Ecto neural progenitor cell (in vitro differentiated cells): ENCODE data around the gene POFUT2.

Source experiments
- DNase-seq: peaks from one replicate; pipeline ENCODE4 v3.0.0-alpha.2; 2018; ENCODE audit warnings: low spot score

Gene POFUT2

GRCh38 chr21:45297869-45298268, 10.2 kb upstream of the POFUT2 start:
- DNase-seq: no peak

- no peak for DNase-seq
Measured at GRCh38 chr21:45297329-45297728, 9.6 kb upstream of the POFUT2 start.

DNA sequence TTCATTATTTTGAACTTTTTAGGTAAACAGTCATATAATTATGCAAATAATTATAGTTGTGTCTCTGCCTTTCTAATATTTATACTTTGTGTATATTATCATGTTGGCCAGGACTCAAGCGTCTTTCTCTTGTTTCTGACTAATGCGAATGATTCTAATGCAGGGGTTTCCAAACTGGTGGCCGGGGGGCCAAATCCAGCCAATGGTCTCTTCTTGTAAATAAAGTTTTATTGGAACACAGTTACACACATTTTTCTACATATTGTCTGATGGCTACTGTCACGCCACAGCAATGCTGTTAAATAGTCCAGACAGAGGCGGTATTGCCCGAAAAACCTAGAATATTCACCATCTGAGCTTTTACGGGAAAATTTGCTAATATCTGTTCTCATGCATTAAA, 8.9 kb upstream of the POFUT2 start:
- no peak for DNase-seq

- peak; percentile 37 for DNase-seq
Measured at GRCh38 chr21:45295576-45296365, 8.1 kb upstream of the POFUT2 start.

GRCh38 chr21:45294509-45295291, 7.0 kb upstream of the POFUT2 start:
- peak; percentile 63 for DNase-seq

GRCh38 chr21:45293726-45294401, 6.2 kb upstream of the POFUT2 start:
- DNase-seq: peak; percentile 51

GRCh38 chr21:45293220-45293725, 5.6 kb upstream of the POFUT2 start:
- peak; percentile 52 for DNase-seq

GRCh38 chr21:45292399-45293219, 4.9 kb upstream of the POFUT2 start:
- peak; percentile 89 for DNase-seq

DNA sequence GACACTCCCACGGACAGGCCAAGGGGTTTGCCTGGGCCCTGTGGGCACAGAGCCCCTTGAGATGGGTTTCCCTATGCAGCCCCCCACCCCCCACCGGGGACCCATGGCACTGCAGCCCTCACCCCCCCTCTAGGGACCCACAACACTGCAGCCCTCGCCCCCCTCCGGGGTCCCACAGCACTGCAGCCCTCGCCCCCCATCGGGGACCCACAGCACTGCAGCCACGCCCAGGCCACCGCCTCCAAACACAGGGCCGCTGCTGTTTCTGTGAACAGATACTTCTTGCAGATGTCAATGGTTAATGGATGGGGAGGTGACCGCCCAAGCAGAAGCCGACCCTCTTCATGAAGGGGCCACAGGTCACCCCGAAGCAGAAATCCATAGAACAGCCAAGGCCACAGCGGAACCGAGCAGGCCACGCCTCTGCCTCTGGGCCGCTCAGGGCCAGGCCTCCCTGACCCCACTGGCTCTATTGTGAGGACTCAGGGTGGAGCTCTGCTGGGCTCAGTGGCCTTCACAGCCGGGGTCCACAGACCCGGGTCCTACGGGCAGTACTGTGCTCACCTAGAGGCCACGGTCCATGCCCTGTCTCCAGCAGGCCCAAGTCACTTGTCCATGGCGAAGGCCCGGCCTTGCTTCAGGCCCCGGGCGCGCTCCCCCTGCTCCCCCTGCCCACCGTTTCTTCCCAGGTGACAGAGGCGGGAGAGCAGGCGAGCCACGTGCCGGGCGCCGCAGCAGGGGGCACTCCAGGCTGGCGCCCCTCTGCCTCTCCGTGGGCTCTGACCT, 4.1 kb upstream of the POFUT2 start:
- DNase-seq: peak; percentile 51

DNA sequence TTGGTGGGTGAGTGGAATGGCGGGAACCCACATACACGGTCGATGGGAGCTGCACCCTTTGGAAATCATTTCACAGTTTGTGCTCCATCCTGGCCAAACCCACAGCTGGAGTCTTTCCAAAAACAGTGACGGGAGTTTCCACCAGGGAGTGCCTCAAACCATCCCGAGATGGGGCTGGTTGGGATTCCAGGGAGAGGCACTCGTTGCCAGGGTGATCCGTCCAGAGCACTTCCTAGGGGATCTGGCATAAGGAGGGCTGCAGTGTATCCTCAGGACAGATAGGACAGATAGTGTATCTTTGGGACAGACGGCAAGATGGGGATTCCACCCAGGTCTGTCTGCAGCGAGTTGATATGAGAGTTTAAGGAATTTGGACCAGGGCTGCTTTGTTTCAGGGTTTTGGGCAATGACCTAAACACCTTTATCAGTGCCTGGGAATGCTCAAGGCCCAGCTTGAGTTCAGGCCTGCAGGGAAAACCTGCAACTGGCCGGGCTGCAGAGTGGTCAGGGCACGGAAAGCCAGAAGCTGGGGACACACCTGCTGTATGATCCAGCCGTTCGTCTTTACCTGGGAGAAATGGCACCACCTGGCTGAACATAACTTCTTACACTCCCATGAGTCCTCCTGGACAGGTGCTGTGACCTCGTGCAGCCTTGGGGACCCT, 3.4 kb upstream of the POFUT2 start:
- peak; percentile 50 for DNase-seq

DNA sequence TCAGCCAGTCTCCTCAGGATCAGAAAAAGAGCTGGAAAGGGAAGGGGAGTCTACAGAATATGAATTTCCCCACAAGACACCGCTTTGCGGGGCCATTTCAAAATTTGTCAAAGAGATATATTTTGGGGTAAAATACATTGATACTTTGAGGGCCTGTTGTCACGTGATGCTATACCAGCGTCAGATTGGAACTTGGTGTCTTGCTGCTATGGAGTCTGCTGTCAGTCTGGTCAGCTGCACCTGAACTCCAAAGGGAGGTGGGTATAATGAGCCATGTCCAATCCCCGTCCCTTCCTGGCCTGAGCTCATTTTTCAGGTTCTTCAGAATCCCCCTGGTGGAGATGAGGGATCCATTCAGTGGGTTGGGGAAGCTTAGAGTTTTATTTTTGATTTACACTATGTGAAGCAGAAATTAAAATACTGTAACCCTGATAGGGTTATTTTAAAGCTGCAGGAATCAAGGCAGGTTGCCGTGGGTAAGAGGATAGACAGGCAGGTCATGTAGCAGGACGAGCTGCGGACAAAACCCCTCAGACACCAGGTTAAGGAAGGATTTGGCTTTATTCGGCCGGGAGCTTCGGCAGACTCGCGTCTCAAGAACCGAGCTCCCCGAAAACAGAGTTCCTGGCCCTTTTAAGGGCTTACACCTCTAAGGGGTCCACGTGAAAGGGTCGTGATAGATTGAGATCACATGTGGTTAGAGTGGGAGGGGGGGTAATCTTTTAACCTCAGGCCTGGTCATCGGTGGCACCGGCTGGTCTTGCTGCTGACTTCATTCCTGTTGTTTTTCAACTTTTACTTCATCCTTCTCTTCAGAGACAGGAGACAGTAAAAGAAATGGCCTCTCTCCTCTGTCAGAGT, 2.2 kb upstream of the POFUT2 start:
- DNase-seq: peak; percentile 40

DNA sequence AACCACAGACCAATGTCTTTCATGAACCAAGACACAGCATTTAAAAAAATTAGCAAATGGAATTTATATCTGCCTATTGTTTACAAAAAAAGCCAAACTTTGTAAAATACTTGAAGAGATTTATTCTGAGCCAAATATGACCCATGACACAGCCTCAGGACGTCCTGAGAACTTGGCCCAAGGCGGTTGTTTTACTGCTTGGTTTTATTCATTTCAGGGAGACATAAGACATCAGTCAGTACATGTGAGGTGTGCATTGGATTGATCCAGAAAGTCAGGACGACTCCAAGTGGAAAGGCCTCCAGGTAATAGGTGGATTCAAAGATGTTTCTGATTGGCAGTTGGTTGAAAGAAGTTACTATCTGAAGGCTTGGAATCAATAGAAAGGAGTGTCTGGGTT, 1.4 kb upstream of the POFUT2 start:
- DNase-seq: no peak

GRCh38 chr21:45288441-45288841, 746 bp upstream of the POFUT2 start:
- no peak for DNase-seq

DNA sequence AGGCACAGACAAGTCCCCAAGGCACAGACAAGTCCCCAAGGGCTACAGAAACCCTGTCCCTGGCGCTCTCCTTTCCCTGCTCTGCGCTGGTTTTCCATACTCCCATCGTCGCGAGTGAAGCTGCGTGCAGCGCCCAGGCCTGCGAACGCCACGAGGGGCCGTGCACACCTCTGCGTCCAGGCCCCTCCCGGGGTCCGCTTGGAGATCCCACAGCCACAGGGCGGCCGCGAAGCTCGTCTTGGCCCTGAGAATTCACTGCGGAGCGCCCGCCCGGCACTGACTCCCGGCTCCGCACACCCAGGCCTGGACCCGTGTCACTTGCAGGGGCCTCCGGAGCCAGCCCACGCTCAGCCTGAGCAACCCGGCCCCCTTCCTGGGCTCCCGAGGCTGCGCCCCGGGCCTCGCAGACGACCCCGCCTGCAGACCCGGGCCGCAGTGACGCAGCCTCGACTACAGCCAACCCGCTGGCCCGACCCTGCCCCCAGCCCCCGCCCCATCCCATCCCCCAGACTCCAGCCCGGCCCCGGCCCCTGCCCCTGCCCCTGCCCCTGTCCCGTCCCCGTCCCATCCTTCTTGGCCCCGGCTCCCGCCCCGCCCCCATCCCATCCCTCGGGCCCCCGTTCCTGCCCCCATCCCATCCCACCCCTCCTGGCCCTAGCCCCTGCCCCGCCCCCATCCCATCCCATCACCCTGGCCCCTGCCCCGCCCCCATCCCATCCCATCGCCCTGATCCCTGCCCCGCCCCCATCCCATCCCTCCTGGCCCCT, 841 bp downstream of the POFUT2 start:
- peak; percentile 93 for DNase-seq

- DNase-seq: peak; percentile 38
Measured at GRCh38 chr21:45285266-45285931, 2.3 kb downstream of the POFUT2 start.

DNA sequence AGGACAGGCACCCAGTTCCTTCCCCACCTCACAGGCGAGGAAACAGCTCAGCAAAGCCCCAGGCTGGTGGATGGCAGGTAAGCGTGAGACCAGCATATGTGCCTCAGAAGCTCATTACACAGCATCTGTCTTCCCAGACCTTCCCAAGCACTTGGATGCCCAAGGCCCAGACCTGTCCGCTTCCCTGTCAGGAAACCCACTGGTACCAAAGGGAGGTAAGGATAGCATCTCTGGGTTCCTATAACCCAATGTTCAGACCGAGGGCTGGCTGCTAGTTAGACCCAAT, 3.3 kb downstream of the POFUT2 start:
- DNase-seq: peak; percentile 34

- peak; percentile 38 for DNase-seq
Measured at GRCh38 chr21:45283611-45284455, 3.9 kb downstream of the POFUT2 start.
